Endothelial cell of umbilical vein (primary cell): ENCODE results near the gene CDC14B. TPM values are rescaled to one million over a fixed set of nuclear protein-coding genes. Genes with fewer than 3 reads are reported as not detected.

Experiments used
- BruUV-seq: library from RNA; stranded (reverse); fragments of 400-500 nt; replicated peaks from 2 replicates; lab custom pipeline; 2021; lab: Mats Ljungman, UMichigan
- CTCF ChIA-PET: fragments of 300-600, 350-600 bp; sonication (Branson Sonifier 250); formaldehyde crosslinking; loops from one replicate; lab custom pipeline; 2021; ENCODE audit warnings: antibody characterized with exemption, inconsistent platforms; lab: Charles Lee
- POLR2A ChIA-PET: fragments of 300-600, 350-600 bp; sonication (Branson Sonifier 250); formaldehyde crosslinking; loops from one replicate; lab custom pipeline; 2021; ENCODE audit warnings: antibody characterized with exemption, inconsistent platforms; lab: Charles Lee
- DNase-seq: peaks from one replicate; pipeline ENCODE4 v3.0.0-alpha.2; 2011; ENCODE audit warnings: low read depth, low spot score
- FAIRE-seq: peaks from 2 replicates; lab custom pipeline; 2011; peaks lifted over from hg19 to GRCh38; lab: Jason Lieb, UNC
- H2AFZ ChIP-seq: 2 replicates; pipeline ENCODE4 v1.6.0; 2012; ENCODE audit warnings: low read depth, low read length, control low read depth, inconsistent platforms
- H3K27ac ChIP-seq: 2 replicates; pipeline ENCODE4 v1.5.1; 2011; ENCODE audit warnings: low read depth, mild to moderate bottlenecking, control low read depth, low read length, moderate library complexity; ENCODE audit not compliant: insufficient read depth
- H3K27me3 ChIP-seq, 2 experiments: 2 replicates each; pipeline versions ENCODE4 v1.6.0 to v1.6.1; 2011; ENCODE audit warnings: low read length in 2 of 2, mixed read lengths in 1 of 2; ENCODE audit not compliant: control insufficient read depth in 2 of 2, insufficient read depth in 2 of 2
- H3K36me3 ChIP-seq, 2 experiments: 2 replicates in 1 of 2; 3 replicates in 1 of 2; pipeline ENCODE4 v1.5.1; 2011; ENCODE audit warnings: low read length in 2 of 2, mild to moderate bottlenecking in 1 of 2, moderate library complexity in 1 of 2; ENCODE audit not compliant: control insufficient read depth in 2 of 2, insufficient read depth in 2 of 2; ENCODE audit errors: extremely low read depth in 1 of 2
- H3K4me1 ChIP-seq: 3 replicates; pipeline ENCODE4 v1.5.1; 2011; ENCODE audit warnings: mild to moderate bottlenecking, low read length; ENCODE audit not compliant: control insufficient read depth, insufficient read depth; ENCODE audit errors: extremely low read depth
- H3K4me2 ChIP-seq: 2 replicates; pipeline ENCODE4 v1.6.1; 2011; ENCODE audit warnings: low read length, control low read depth, mixed read lengths; ENCODE audit not compliant: insufficient read depth
- H3K4me3 ChIP-seq, 3 experiments: fragments of 200-600 bp in 1 of 3; sonication (generic), shearing (Covaris generic) in 1 of 3; replicated peaks in 1 of 3; 2 replicates each; pipeline ENCODE4 v1.5.1; 2011 to 2016; ENCODE audit warnings: control low read depth in 3 of 3, low read length in 3 of 3, mild to moderate bottlenecking in 2 of 3, inconsistent platforms in 1 of 3, low read depth in 1 of 3, moderate library complexity in 1 of 3; ENCODE audit not compliant: insufficient read depth in 1 of 3
- H3K79me2 ChIP-seq: 2 replicates; pipeline ENCODE4 v1.6.0; 2012; ENCODE audit warnings: low read length, inconsistent platforms; ENCODE audit not compliant: control insufficient read depth, insufficient read depth
- H3K9ac ChIP-seq: replicated peaks from 2 replicates; pipeline ENCODE3; 2011; ENCODE audit warnings: low read length, control low read depth; ENCODE audit not compliant: insufficient read depth; ENCODE audit errors: extremely low read depth
- H3K9me1 ChIP-seq: replicated peaks from 3 replicates; pipeline ENCODE4 v1.6.0; 2011; ENCODE audit warnings: mild to moderate bottlenecking, low read length; ENCODE audit not compliant: control insufficient read depth, insufficient read depth; ENCODE audit errors: extremely low read depth
- H3K9me3 ChIP-seq: replicated peaks from 2 replicates; pipeline ENCODE4 v1.5.1; 2012; ENCODE audit warnings: low read length, inconsistent platforms; ENCODE audit not compliant: control insufficient read depth, insufficient read depth
- H4K20me1 ChIP-seq: replicated peaks from 2 replicates; pipeline ENCODE3; 2011; ENCODE audit warnings: mild to moderate bottlenecking, low read length; ENCODE audit not compliant: control insufficient read depth, insufficient read depth; ENCODE audit errors: extremely low read depth
- EZH2 ChIP-seq: IDR thresholded peaks from 2 replicates; pipeline ENCODE4 v1.6.1; 2012; ENCODE audit warnings: borderline replicate concordance, low read depth, mild to moderate bottlenecking, moderate library complexity, low read length, inconsistent platforms; ENCODE audit not compliant: severe bottlenecking
- FOS ChIP-seq: IDR thresholded peaks from 2 replicates; pipeline ENCODE4 v1.6.1; 2011; ENCODE audit warnings: mild to moderate bottlenecking, low read length, moderate library complexity, borderline replicate concordance; ENCODE audit not compliant: insufficient read depth
- GATA2 ChIP-seq: IDR thresholded peaks from 2 replicates; pipeline ENCODE4 v1.7.0; 2011; ENCODE audit warnings: low read depth, mild to moderate bottlenecking, moderate library complexity, mixed read lengths, low read length; ENCODE audit not compliant: insufficient read length, insufficient read depth
- JUN ChIP-seq: IDR thresholded peaks from 2 replicates; pipeline ENCODE4 v1.6.1; 2011; ENCODE audit warnings: borderline replicate concordance, low read depth; ENCODE audit not compliant: insufficient read length, insufficient read depth
- MYC ChIP-seq: IDR thresholded peaks from one replicate; pipeline ENCODE4 v1.6.1; 2011; ENCODE audit warnings: mild to moderate bottlenecking, low read depth, low read length
- POLR2A ChIP-seq: IDR thresholded peaks from 2 replicates; pipeline ENCODE4 v1.6.1; 2012; ENCODE audit warnings: low read depth, mild to moderate bottlenecking, control low read depth, low read length
- POLR2AphosphoS5 ChIP-seq: IDR thresholded peaks from 2 replicates; pipeline ENCODE4 v1.6.1; 2012; ENCODE audit warnings: low read depth, mild to moderate bottlenecking, control low read depth, low read length, moderate library complexity; ENCODE audit not compliant: insufficient read depth
- dilution Hi-C: fragments of 300-500 bp; cut with MboI; formaldehyde crosslinking; loops from one replicate; pipeline ENCODE4 v1.15.0; 2019; ENCODE audit warnings: low sequenced_read_pairs; ENCODE audit not compliant: extremely low pct_ligation_motif_present
- intact Hi-C: fragments of 100-400 bp; cut with micrococcal nuclease; formaldehyde crosslinking; loops from one replicate; pipeline ENCODE4 v1.10.0; 2022
- polyA plus RNA-seq, 4 experiments: library from polyadenylated mRNA; depleted of rRNA in 3 of 4; stranded (reverse) in 3 of 4; unstranded in 1 of 4; fragments of >200 nt; gene quantifications; 2 replicates each; pipeline versions ENCODE4 v1.2.1 to v1.2.3, GENCODE V29; 2011 to 2012; ENCODE audit warnings: missing spikeins in 1 of 4
- total RNA-seq: library from RNA; stranded (reverse); gene quantifications from 2 replicates; pipeline ENCODE4 v1.2.3, GENCODE V29; 2021
- TF ChIP-seq, protein P1 (sequence below): IDR thresholded peaks from 2 replicates; pipeline ENCODE4 v1.6.1; 2011; ENCODE audit not compliant: insufficient read depth, insufficient read length
- TF ChIP-seq, protein P2 (sequence below), 2 donors: IDR thresholded peaks; 1 replicate in 1 of 2; 2 replicates in 1 of 2; pipeline ENCODE4 v1.5.1; 2011; ENCODE audit warnings: low read length in 2 of 2, mild to moderate bottlenecking in 2 of 2, moderate library complexity in 2 of 2, control low read depth in 1 of 2, inconsistent platforms in 1 of 2, low read depth in 1 of 2; ENCODE audit not compliant: insufficient read depth in 1 of 2; ENCODE audit errors: extremely low read depth in 1 of 2

CDC14B gene
- total and polyA plus RNA-seq, 2 donors (not counting 3 experiments of a cell fraction or from before 2014, with no cell fraction given): 0.39 to 0.93 TPM

DNA sequence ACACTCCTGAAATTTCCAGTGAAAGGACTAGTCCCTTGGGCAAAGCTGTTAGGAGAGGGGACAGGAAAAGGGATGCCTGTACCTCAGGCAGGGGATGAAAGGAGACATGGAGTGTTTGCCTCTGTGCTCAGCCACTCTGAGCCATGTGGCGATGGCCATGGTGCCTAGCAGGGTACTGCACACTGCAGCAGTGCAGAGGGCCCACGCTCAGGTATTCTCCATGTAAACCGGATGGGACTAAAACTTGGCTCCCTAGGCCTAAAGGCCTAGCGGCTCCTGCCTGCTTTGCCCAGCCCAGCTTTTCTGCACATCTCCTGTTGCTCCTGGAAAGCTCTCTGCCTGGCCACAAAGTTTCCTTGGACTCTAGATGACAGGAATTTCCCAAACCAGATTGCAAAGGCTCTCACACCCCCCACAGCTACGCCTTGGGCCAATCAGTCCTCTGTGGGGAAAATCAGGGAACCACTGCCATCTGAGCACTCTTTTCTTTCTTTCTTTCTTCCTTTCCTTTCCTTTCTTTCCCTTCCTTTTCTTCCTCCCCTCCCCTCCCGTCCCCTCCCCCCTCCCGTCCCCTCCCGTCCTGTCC, 125.3 kb downstream of the CDC14B start:
- no peak overlapping the region for H3K4me3 ChIP-seq
- no peaks in the 10 kb centered on the region for H3K79me2 ChIP-seq
- no peak overlapping the region for H2AFZ ChIP-seq
- no peaks in the 10 kb centered on the region for H3K4me1 ChIP-seq
- no peaks in the 10 kb centered on the region for H4K20me1 ChIP-seq
- ChIA-PET POLR2A (no interaction called here), CTCF (no interaction called here)
- dilution Hi-C loops: no loop called here
- H3K27me3 ChIP-seq: no peaks in the 10 kb centered on the region
- no peak overlapping the region for H3K27ac ChIP-seq
- H3K9me3 ChIP-seq: no peaks in the 10 kb centered on the region
- no peak overlapping the region for H3K9ac ChIP-seq
- no peak for FAIRE-seq
- intact Hi-C loops: no loop called here
- no peaks in the 10 kb centered on the region for H3K9me1 ChIP-seq
- no TSS peak for BruUV-seq
- no peak for DNase-seq
- TF ChIP-seq POLR2AphosphoS5 (no peak), POLR2A (no peak), FOS (no peak), EZH2 (no peak), MYC (no peak), JUN (no peak), GATA2 (no peak)
- TF ChIP-seq, protein P1, sequence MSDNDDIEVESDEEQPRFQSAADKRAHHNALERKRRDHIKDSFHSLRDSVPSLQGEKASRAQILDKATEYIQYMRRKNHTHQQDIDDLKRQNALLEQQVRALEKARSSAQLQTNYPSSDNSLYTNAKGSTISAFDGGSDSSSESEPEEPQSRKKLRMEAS: no peak
- TF ChIP-seq, protein P2, sequence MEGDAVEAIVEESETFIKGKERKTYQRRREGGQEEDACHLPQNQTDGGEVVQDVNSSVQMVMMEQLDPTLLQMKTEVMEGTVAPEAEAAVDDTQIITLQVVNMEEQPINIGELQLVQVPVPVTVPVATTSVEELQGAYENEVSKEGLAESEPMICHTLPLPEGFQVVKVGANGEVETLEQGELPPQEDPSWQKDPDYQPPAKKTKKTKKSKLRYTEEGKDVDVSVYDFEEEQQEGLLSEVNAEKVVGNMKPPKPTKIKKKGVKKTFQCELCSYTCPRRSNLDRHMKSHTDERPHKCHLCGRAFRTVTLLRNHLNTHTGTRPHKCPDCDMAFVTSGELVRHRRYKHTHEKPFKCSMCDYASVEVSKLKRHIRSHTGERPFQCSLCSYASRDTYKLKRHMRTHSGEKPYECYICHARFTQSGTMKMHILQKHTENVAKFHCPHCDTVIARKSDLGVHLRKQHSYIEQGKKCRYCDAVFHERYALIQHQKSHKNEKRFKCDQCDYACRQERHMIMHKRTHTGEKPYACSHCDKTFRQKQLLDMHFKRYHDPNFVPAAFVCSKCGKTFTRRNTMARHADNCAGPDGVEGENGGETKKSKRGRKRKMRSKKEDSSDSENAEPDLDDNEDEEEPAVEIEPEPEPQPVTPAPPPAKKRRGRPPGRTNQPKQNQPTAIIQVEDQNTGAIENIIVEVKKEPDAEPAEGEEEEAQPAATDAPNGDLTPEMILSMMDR (IDR thresholded peaks at IDR 0.05; ENCODE audit: extremely low read depth in 1 of 2, insufficient read depth in 1 of 2, low read depth in 1 of 2, low read length in 2 of 2): no peak
- H3K36me3 ChIP-seq: peaks cover 0 to 3% of the 10 kb centered on the region in 2 experiments
- no peak overlapping the region for H3K4me2 ChIP-seq
